GM18951 (cell line): ENCODE measurements around the gene KRT27.
A peak's percentile ranks its signal among the peaks of the same experiment; 100 is the strongest.

ENCODE experiments used
- POLR2A ChIP-seq: IDR thresholded peaks from 4 replicates; pipeline ENCODE4 v1.6.1; 2011; ENCODE audit warnings: mild to moderate bottlenecking; ENCODE audit not compliant: insufficient read length, insufficient read depth; ENCODE audit errors: extremely low read depth
- in situ Hi-C: fragments of 300-500 bp; cut with MboI; formaldehyde crosslinking; loops from one replicate; pipeline ENCODE4 v1.12.0; 2022; ENCODE audit warnings: low sequenced_read_pairs, mixed read lengths, inconsistent platforms; ENCODE audit not compliant: unreplicated experiment

KRT27 gene, protein sequence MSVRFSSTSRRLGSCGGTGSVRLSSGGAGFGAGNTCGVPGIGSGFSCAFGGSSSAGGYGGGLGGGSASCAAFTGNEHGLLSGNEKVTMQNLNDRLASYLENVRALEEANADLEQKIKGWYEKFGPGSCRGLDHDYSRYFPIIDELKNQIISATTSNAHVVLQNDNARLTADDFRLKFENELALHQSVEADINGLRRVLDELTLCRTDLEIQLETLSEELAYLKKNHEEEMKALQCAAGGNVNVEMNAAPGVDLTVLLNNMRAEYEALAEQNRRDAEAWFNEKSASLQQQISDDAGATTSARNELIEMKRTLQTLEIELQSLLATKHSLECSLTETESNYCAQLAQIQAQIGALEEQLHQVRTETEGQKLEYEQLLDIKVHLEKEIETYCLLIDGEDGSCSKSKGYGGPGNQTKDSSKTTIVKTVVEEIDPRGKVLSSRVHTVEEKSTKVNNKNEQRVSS

DNA sequence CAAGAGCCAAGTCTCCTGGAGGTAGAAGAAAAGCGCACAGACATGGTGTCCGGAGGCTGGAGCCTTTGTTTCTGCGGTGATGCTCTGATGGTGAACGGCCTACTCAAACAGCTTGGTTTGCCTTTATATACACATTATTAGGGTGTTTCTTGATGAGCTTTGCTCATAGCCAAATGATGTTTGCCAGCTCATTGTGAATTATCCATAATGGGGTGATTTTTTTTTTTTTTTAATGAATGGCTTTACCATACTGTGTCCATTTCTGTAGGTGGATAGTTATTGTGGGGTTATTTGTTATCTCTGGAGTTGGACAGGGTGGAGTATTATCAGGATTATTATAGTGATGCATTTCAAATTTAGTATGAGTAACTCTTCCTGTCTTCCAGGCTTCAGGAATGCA lies at the start of gene KRT27:
KRT27 (minus strand) TSS at position 101 of the 400 bp plus-strand sequence; CDS start at position 44, 57 bp downstream.
- in situ Hi-C loops = no loop called here
- TF ChIP-seq POLR2A = no peak

DNA sequence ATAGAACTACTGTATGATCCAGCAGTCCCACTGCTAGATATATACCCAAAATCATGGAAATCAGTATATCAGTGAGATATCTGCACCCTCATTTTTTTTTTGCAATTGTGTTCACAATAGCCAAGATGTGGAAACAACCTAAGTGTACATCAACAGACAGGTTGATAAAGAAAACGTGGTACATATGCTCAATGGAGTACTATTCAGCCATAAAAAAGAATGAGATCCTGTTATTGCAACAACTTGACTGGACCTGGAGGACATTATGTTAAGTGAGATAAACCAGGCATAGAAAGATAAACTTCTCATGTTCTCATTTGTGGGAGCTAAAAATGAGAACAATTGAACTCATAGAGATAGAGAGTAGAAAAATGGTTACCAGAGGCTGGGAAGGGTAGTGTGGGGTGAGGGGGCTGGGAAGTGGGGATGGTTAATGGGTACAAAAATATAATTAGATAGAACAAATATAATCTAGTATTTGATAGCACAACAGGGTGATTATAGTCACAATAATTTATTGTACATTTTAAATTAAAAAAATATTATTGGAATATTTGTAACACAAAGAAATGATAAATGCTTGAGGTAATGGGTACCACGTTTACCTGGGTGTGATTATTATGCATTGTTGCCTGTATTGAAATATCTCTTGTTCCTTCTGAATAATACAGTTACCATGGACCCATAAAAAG lies 47.9 kb upstream of the KRT27 start:
- TF ChIP-seq POLR2A = no peak
- in situ Hi-C loops = no loop called here

DNA sequence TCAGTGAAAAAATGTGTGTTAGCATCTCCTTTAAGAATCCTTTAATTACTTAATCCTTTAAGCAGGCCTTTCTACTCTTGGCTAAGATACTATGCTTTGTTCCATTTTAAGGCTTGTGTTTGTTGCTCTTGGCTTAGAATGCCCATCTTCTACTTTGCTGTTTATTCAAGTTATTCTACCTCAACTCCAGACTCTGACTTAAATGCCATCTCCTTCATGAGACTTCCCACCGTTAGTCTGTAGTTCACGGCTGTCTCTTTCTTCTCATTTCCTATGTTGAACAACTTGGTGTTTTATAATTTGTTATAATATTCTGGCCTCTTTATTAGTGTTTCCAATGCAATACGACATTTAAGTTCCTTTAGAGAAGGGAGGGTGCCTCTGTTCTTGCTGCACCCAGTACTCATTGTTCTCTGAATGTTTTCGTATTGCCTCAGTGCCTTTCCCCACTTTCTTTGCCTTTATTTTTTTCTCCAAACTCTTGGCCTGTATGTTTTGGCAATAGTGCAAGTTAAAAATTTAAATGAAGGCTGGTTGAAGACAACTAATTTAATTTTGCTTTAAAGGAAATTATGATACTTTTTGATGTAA lies 46.2 kb upstream of the KRT27 start:
- no peak for TF ChIP-seq POLR2A
- in situ Hi-C loops = no loop called here

DNA sequence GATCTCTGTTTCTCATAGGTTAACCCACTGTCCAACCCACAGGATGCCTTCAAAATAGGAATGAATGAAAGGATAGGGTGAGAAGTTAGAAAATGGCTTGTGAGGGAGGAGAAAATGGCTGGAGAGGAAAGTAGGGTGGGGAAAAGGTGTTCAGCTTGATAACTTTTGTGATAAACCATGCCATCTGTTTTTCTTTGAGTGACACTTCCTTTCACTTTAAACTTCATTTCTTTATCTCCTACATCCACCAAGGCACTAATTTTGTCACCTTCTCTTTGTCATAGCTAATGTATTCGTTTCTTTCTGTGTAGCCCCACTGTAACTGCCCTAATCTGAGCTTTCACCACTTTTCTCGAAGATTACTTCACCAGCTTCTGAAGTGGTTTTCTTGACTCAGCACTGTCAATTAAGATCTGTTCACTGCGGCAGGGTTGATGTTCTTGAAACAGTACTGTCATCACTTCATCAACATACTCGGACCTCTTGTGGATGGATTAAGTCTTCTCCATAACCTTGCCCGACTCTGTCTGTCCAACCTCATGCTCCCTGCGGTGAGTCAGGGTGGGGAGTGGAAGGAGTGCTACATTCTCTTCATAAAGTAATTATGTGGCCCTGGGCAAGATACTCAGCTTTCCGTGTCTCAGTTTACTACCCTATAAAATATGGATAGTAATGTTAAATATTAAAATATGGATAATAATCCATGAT lies 45.5 kb upstream of the KRT27 start:
- no peak for TF ChIP-seq POLR2A
- in situ Hi-C loops = no loop called here

DNA sequence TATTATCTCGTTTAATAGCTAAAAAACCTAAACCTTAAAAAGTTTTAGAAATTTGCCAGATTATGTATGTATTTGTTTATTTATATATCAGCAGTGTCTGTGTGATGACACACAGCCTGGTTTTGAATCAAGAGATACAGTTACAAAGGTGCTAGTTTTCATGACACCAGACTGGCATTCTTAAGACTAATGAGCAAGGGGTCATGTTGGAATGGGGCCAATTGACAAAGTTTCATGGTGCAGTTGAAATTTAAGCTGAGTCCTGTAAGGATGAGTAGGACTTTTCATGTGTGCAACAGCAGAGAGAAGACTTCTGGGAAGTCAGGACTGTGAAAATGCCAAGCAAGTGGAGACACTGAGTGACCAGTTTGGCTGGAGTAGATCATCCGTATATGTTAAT lies 43.2 kb upstream of the KRT27 start:
- no peak for TF ChIP-seq POLR2A
- in situ Hi-C loops = no loop called here

DNA sequence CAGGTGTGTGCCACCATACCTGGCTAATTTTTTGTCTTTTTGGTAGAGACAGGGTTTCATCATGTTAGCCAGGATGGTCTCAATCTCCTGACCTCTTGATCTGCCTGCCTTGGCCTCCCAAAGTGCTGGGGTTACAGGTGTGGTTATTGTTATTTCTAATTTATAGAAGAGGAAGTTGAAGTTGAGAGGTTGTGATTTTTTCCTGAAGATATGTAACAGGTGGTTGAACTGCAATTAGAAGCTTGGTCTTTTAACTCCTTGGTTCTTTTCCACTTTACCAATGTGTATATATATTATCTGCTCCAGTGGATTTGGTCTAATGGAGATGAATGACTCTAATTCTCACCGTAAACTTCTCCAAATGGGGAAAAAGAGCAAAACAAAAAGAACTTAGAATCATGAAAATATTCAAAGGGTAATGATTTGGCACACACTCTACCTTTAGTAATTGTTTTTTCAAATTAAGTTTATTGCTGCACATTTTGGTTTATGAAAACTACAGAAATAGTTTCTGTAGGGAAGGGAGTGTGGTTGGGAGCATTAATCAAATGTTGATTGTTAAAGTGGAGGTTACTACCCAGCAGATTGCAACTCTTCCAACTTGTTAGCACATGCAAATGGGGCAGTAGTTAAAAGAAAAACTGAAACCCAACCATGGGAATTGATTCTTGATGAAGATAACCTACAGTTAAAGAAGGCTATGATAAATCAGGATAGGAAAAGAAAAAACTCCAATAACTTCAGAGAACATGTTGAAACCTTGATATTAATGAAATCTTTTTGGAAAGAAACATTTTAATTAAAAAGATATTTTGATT lies 41.9 kb upstream of the KRT27 start:
- no peak for TF ChIP-seq POLR2A
- in situ Hi-C loops = no loop called here

DNA sequence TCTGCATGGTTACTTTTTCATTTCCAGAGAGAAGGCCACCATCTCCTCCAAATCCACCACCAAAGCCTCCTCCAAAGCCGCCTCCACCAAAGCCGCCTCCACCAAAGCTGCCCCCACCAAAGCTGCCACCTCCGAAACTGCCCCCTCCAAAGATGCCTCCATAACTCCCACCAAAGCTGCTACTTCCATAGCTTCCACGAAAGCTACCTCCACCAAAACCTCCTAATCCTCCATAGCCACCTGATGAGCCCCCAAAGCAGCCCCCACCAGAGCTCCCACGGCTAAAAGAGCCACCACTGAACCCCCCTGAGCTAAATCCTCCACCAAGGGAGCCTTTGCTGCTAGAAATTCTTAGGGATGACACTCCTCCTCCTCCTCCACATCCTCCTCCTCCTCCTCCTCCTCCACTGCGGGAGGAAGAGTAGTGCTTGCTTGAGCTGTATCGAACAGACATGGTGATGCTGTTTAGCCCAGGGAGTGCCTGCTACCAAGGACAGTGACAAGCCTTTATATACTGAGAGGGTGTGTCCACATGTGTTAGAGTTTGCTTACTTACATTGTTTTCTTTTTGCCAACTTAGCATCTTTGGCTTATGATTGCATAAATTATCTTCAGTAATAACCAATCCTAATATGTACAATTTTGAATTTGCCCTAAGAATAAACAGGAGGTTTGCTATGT lies 39.9 kb upstream of the KRT27 start, which contains the start of gene KRT10:
KRT10 (minus strand) TSS at position 483 of the 681 bp plus-strand sequence; CDS start at position 454, 29 bp downstream.
- no peak for TF ChIP-seq POLR2A
- in situ Hi-C loops = no loop called here

DNA sequence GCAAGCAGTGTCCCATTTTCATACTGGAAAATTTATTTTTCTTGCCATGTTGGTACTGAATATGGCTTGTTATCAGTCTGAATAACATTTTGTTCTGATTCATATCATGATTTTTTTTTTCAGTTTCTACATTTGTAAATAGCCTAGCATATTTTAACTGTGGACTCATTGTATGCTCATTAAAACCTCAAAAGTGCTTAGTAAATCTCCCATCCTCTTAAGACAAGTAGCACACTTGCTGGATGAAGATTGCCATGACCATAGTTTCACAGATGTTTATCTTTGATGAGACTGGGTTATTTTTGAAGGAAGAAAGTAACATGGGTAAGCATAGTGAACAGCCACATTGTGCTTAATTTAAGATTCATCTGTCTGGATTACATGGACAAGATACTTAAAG lies 39.2 kb upstream of the KRT27 start:
- no peak for TF ChIP-seq POLR2A
- in situ Hi-C loops = no loop called here

DNA sequence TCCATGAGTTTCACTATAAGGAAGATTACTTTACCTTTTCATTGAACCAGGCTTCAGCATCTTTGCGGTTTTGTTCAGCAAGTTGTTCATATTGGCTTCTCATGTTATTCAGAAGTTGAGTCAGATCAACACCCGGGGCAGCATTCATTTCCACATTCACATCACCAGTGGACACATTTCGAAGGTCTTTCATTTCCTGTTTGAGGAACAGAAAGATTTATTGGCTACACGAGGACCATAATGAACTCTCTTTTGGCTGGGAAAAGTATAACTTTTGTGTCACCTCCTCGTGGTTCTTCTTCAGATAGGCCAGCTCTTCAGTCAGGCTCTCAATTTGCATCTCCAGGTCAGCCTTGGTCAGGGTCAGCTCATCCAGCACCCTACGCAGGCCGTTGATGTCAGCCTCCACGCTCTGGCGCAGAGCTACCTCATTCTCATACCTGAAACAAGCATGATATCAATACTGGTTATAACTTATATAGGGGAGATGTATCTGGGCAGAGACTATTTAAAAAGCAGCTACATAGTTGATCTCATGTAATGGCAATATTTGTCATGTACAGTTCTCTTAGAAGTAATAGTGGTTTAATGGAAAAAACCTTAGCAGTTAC lies 38.0 kb upstream of the KRT27 start:
- TF ChIP-seq POLR2A = no peak
- in situ Hi-C loops = no loop called here

DNA sequence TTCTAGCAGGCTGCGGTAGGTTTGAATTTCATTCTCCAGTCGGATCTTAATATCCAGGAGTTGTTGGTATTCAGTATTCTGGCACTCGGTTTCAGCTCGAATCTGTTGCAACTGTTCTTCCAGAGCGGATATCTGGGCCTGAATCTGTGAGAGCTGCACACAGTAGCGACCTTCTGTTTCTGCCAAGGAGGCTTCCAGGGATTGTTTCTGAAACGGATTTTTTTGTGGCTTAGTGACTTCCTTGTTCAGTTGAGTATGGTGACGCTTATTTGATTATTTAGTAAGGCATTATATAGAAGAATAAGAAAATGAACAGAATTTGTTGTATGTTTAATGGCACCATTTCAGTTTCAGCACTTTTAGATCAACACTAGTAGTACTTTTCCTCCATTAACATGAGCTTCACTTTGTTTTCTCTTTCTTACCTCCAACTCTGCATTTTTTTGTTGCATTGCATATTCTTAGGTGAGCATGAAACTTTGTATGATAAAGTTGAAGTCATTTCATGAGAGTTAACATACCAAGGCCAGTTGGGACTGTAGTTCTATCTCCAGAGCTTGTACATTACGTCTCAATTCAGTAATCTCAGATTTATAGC lies 37.3 kb upstream of the KRT27 start:
- TF ChIP-seq POLR2A = no peak
- in situ Hi-C loops = no loop called here

DNA sequence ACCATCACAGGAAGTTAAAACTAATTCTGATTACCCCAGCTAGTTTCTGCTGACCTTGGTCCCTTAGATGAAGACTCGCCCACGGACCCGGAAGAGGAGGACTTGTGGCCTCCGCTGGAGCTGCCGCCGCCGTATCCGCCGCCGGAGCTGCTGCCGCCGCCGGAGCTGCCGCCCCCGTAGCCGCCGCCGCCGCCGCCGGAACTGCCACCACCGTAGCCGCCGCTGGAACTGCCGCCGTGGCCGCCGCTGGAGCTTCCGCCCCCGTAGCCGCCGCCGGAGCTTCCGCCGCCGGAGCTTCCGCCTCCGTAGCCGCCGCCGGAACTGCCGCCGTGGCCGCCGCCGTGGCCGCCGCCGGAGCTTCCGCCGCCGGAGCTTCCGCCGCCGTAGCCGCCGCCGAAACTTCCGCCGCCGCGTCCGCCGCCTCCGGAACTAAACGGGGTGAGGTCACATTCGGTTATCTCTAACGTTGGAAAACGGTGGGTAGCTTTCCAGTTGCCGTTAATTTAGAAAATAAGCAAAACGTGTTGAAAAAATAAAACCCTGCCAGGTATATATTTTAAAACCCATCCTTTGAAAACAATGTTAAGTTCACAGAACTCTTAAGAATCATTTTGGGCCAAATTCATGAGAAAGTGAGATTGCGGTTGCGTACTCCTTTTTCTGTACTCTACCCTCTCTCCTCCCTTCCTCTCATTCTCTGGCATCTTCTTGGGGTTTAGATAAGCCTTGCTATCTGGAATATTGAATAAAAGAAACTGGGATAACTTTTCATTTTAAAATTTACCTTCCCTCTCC lies 36.6 kb upstream of the KRT27 start:
- peak; percentile 77 for TF ChIP-seq POLR2A
- in situ Hi-C loops = no loop called here

DNA sequence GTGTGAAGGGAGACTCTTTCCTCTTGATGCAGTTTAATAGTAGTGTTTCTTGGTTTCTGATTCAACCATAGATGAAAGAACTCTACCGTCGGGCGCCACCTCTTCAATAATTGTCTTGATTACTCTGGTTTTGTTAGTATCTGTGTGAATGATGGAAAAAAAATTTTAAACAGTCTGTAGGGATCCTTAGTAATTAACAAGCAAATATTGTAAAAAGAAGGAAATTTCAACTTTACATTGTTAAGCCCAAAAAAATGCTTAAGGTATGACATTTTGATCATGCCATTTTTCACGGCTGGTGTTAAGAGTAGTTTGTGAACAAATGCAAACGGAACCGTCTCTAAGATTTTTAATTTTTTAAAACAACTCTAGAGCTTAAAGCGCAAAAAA lies 36.0 kb upstream of the KRT27 start:
- TF ChIP-seq POLR2A = no peak
- in situ Hi-C loops = no loop called here
